HepG2 (cell line): ENCODE results near the gene TSPYL1. TPM values are rescaled to one million over a fixed set of nuclear protein-coding genes. Genes with fewer than 3 reads are reported as not detected.

ENCODE experiments used
- ATF7-NPFF ChIP-seq: sonication (generic); formaldehyde crosslinking; IDR thresholded peaks from 2 replicates; pipeline ENCODE4 v1.8.1; 2023; ENCODE audit warnings: mild to moderate bottlenecking, low read depth, missing genetic modification reagents, moderate library complexity
- EHMT2 ChIP-seq: fragments of 200-600 bp; sonication (generic); IDR thresholded peaks from 2 replicates; pipeline ENCODE4 v1.7.0; 2017; ENCODE audit warnings: antibody characterized with exemption, low read depth, low read length, borderline replicate concordance
- ERF ChIP-seq: IDR thresholded peaks from 2 replicates; pipeline ENCODE4 v1.6.1; 2018; ENCODE audit warnings: missing biosample characterization, missing genetic modification reagents
- GATAD2A ChIP-seq: IDR thresholded peaks from 2 replicates; pipeline ENCODE4 v1.6.1; 2016
- JUND ChIP-seq: sonication (generic); formaldehyde crosslinking; IDR thresholded peaks from 2 replicates; pipeline ENCODE4 v1.8.0; 2022; ENCODE audit warnings: mild to moderate bottlenecking, missing genetic modification reagents
- KAT8 ChIP-seq: IDR thresholded peaks from 2 replicates; pipeline ENCODE4 v1.6.1; 2016; ENCODE audit warnings: missing genetic modification reagents, missing compliant biosample characterization
- SOX13 ChIP-seq, 3 experiments: fragments of 450-650 bp in 1 of 3; sonication (generic) in 1 of 3; formaldehyde crosslinking in 1 of 3; IDR thresholded peaks in 2 of 3; conservative IDR thresholded peaks in 1 of 3; 2 replicates each; pipeline versions ENCODE4 v1.5.0 to v1.6.1; 2016 to 2020; ENCODE audit warnings: antibody characterized with exemption in 1 of 3, mild to moderate bottlenecking in 1 of 3, missing compliant biosample characterization in 1 of 3, missing genetic modification reagents in 1 of 3, moderate library complexity in 1 of 3
- SUZ12 ChIP-seq: fragments of 150-350 bp; IDR thresholded peaks from 2 replicates; pipeline ENCODE4 v1.6.1; 2014; ENCODE audit warnings: low read depth, low read length
- TFAP4 ChIP-seq: sonication (generic); IDR thresholded peaks from 2 replicates; pipeline ENCODE4 v1.6.1; 2016; ENCODE audit warnings: low read depth, borderline replicate concordance
- THAP8 ChIP-seq: sonication (generic); formaldehyde crosslinking; IDR thresholded peaks from 2 replicates; pipeline ENCODE4 v1.5.1; 2020; ENCODE audit warnings: missing genetic modification reagents, mild to moderate bottlenecking, borderline replicate concordance
- TP53 ChIP-seq: sonication (generic); formaldehyde crosslinking; conservative IDR thresholded peaks from 2 replicates; pipeline ENCODE4 v1.4.0; 2020; ENCODE audit warnings: missing genetic modification reagents
- ZBTB43 ChIP-seq: sonication (generic); formaldehyde crosslinking; conservative IDR thresholded peaks from 2 replicates; pipeline ENCODE4 v1.4.0; 2020; ENCODE audit warnings: missing genetic modification reagents
- ZFX ChIP-seq: sonication (generic); formaldehyde crosslinking; IDR thresholded peaks from 2 replicates; pipeline ENCODE4 v1.4.0; 2020; ENCODE audit warnings: mild to moderate bottlenecking, low read depth, missing genetic modification reagents, moderate library complexity
- ZNF280D ChIP-seq: sonication (generic); formaldehyde crosslinking; IDR thresholded peaks from 2 replicates; pipeline ENCODE4 v1.5.1; 2020; ENCODE audit warnings: mild to moderate bottlenecking, missing genetic modification reagents
- ZNF512B ChIP-seq: sonication (generic); formaldehyde crosslinking; IDR thresholded peaks from 2 replicates; pipeline ENCODE4 v1.5.1; 2020; ENCODE audit warnings: missing genetic modification reagents, mild to moderate bottlenecking, borderline replicate concordance
- ZNF556 ChIP-seq: sonication (generic); formaldehyde crosslinking; IDR thresholded peaks from 2 replicates; pipeline ENCODE4 v1.4.0; 2020; ENCODE audit warnings: mild to moderate bottlenecking, missing genetic modification reagents, borderline replicate concordance
- ZNF652 ChIP-seq: IDR thresholded peaks from 2 replicates; pipeline ENCODE4 v1.6.1; 2016; ENCODE audit warnings: low read depth, borderline replicate concordance
- ZSCAN31 ChIP-seq: sonication (generic); formaldehyde crosslinking; IDR thresholded peaks from 2 replicates; pipeline ENCODE4 v1.5.0; 2020; ENCODE audit warnings: low read depth, mild to moderate bottlenecking, missing genetic modification reagents
- polyA plus RNA-seq, 8 experiments: library from polyadenylated mRNA; depleted of rRNA in 3 of 8; stranded (reverse) in 7 of 8; unstranded in 1 of 8; fragments of >200 nt; fragmentation: Illumina TruSeq in 4 of 8; extraction: Trizol in 4 of 8; gene quantifications; 2 replicates each; pipeline versions ENCODE4 v1.2.1 to v1.2.3, GENCODE V29; 2011 to 2016; ENCODE audit warnings: low read depth in 4 of 8, missing spikeins in 1 of 8, mixed read lengths in 1 of 8; ENCODE audit not compliant: insufficient read depth in 1 of 8
- total RNA-seq, 5 experiments: library from RNA; depleted of rRNA; stranded (reverse); fragments of >200 nt; fragmentation: Illumina TruSeq; extraction: Trizol; gene quantifications; 2 replicates each; pipeline ENCODE4 v1.2.3, GENCODE V29; 2016; ENCODE audit warnings: low read depth in 1 of 5

Gene TSPYL1
- total and polyA plus RNA-seq, 2 of the 13 experiments (the other 11 are each of a cell fraction or from before 2014, with no cell fraction given) = 28.3 to 93.0 TPM

GRCh38 chr6:116280161-116280932, 617 bp upstream of the TSPYL1 start (continued):
- no peak for TF ChIP-seq ZNF512B (CRISPR knock-in tag)
- TF ChIP-seq GATAD2A = 0 out of 2 replicates have a peak, but pooled peaks have one; percentile 7
- no peak for TF ChIP-seq ERF (CRISPR knock-in tag)
- TF ChIP-seq TP53 (CRISPR knock-in tag) = no peak
- TF ChIP-seq TFAP4 = peak; percentile 43; the same call in 1 of the 2 replicates
- TF ChIP-seq ZNF652 (CRISPR knock-in tag) = peak; percentile 4
- TF ChIP-seq ATF7-NPFF = no peak
- 0 out of 2 replicates have a peak, but pooled peaks have one; percentile 2 for TF ChIP-seq ZBTB43 (CRISPR knock-in tag)
- no peak for TF ChIP-seq ZSCAN31 (CRISPR knock-in tag)
- no peak for TF ChIP-seq SUZ12
- TF ChIP-seq KAT8 (CRISPR knock-in tag) = peak; percentile 74
- TF ChIP-seq EHMT2 = peak; percentile 85
- peak; percentile 1; the same call in 1 of the 2 replicates for TF ChIP-seq ZNF280D (CRISPR knock-in tag)
- no peak for TF ChIP-seq SOX13 (IDR thresholded peaks at IDR 0.05)
- no peak for TF ChIP-seq SOX13 (CRISPR knock-in tag; conservative IDR thresholded peaks at IDR 0.05 in 1 of 2, IDR thresholded peaks at IDR 0.05 in 1 of 2)
- no peak for TF ChIP-seq ZNF556 (CRISPR knock-in tag)
- TF ChIP-seq JUND (CRISPR knock-in tag) = no peak
- TF ChIP-seq THAP8 (CRISPR knock-in tag) = no peak
- TF ChIP-seq ZFX (CRISPR knock-in tag) = no peak
